ENCODE measurements around the gene PCDHA1. TPM values are rescaled to one million over a fixed set of nuclear protein-coding genes. Genes with fewer than 3 reads are reported as not detected.

PCDHA1 gene
- total RNA-seq, 3 donors from 2014 or later (not counting 1 experiment from before 2014, with no cell fraction given) = not detected

DNA sequence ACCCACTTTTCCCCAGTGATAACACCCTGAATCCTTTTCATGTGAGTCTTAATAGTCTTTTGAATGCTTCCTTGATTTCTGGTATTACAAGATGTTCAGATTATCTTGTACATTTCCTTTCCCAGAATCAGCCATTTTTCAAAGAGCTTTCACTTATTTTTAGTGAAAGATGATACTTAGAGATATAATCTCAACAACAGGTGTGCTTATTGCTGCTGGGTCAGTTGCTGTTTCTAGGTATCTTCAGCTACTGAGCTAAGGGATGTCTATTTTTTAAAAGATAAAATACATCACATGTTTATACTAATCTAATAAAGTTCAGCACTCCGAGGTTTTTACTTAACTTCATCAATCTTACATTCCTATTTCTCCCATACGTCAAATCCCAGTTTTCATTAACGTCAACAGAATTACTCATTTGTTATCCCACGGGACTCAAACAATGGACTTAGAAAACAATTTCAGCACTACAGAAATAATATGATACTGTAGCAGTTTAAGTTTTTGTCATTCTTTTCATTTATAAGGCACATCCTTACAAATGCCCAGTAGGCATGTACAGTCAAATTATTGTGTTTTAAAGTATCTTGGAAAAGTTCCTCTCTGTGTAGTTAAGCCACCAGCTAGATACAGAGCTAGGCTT lies 149.1 kb downstream of the PCDHA1 start:
- intact Hi-C loops (cut with micrococcal nuclease) = no loop called here
- WGBS (ENCODE audit: insufficient coverage) = 88% methylated on average over 3 of the region's 4 CpGs
- H3K4me3 ChIP-seq (ENCODE audit: low read length) = no peak overlapping the region
- Mint-ChIP-seq H3K27ac (no peak overlapping the region), H3K27me3 (ENCODE audit: low read depth in 2 of 2) (peaks cover 0 to 3% of the 10 kb centered on the region in 2 donors), H3K4me3 (no peak overlapping the region), H3K4me1 (no peaks in the 10 kb centered on the region), H3K36me3 (no peaks in the 10 kb centered on the region), H3K9me3 (no peaks in the 10 kb centered on the region)
- no peak for DNase-seq
- no peaks in the 10 kb centered on the region for H3K9me3 ChIP-seq (ENCODE audit: control insufficient read depth, insufficient read depth, low read length)
- no peaks in the 10 kb centered on the region for H3K27me3 ChIP-seq (ENCODE audit: control insufficient read depth, insufficient read depth, low read length)
- H3K27ac ChIP-seq (ENCODE audit: low read length) = no peak overlapping the region
- H3K4me1 ChIP-seq (ENCODE audit: control insufficient read depth, insufficient read depth, low read length) = no peaks in the 10 kb centered on the region
- H3K36me3 ChIP-seq (ENCODE audit: control insufficient read depth, insufficient read depth, low read length) = no peaks in the 10 kb centered on the region
- no peak for TF ChIP-seq CTCF (IDR thresholded peaks at IDR 0.05)
- no peak for ATAC-seq

GRCh38 chr5:140946578-140946977 lies 160.6 kb downstream of the PCDHA1 start:
- H3K4me3 Mint-ChIP-seq = no peak overlapping the region
- H3K4me1 Mint-ChIP-seq = no peaks in the 10 kb centered on the region
- H3K27me3 Mint-ChIP-seq (ENCODE audit: low read depth in 2 of 2) = no peaks in the 10 kb centered on the region
- no peak for TF ChIP-seq CTCF (IDR thresholded peaks at IDR 0.05)
- Histone ChIP-seq H3K27me3 (ENCODE audit: control insufficient read depth, insufficient read depth, low read length) (no peaks in the 10 kb centered on the region), H3K9me3 (ENCODE audit: control insufficient read depth, insufficient read depth, low read length) (no peaks in the 10 kb centered on the region), H3K4me3 (ENCODE audit: low read length) (no peak overlapping the region), H3K27ac (ENCODE audit: low read length) (no peak overlapping the region), H3K36me3 (ENCODE audit: control insufficient read depth, insufficient read depth, low read length) (no peaks in the 10 kb centered on the region), H3K4me1 (ENCODE audit: control insufficient read depth, insufficient read depth, low read length) (no peaks in the 10 kb centered on the region)
- H3K9me3 Mint-ChIP-seq = peaks cover 9 to 20% of the 10 kb centered on the region in 2 donors
- WGBS (ENCODE audit: insufficient coverage) = 0% methylated on average over 1 of the region's 2 CpGs
- H3K27ac Mint-ChIP-seq = no peak overlapping the region
- peaks cover 15% of the 10 kb centered on the region for H3K36me3 Mint-ChIP-seq
- DNase-seq = no peak
- intact Hi-C loops (cut with micrococcal nuclease) = no loop called here
- no peak for ATAC-seq

DNA sequence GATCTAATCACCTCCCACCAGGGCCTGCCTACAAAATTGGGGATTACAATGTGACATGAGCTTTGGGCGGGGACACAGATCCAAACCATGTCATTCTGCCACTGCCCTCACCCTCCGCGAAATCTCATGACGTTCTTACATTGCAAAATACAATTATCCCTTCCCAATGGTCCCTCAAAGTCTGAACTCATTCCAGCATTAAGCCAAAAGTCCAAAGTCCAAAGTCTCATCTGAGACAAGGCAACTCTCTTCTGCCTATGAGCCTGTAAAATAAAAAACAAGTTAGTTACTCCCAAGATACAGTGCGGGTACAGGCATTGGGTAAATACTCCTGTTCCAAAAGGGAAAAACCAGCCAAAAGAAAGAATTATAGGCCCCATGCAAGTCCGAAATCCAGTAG lies 165.7 kb downstream of the PCDHA1 start:
- H3K9me3 ChIP-seq (ENCODE audit: control insufficient read depth, insufficient read depth, low read length) = no peaks in the 10 kb centered on the region
- H3K36me3 ChIP-seq (ENCODE audit: control insufficient read depth, insufficient read depth, low read length) = no peaks in the 10 kb centered on the region
- no peaks in the 10 kb centered on the region for H3K4me1 ChIP-seq (ENCODE audit: control insufficient read depth, insufficient read depth, low read length)
- Mint-ChIP-seq H3K9me3 (peaks cover 6 to 18% of the 10 kb centered on the region in 2 donors), H3K4me3 (no peak overlapping the region), H3K4me1 (no peaks in the 10 kb centered on the region), H3K36me3 (no peaks in the 10 kb centered on the region), H3K27me3 (ENCODE audit: low read depth in 2 of 2) (no peaks in the 10 kb centered on the region), H3K27ac (no peak overlapping the region)
- H3K27ac ChIP-seq (ENCODE audit: low read length) = no peak overlapping the region
- no peak overlapping the region for H3K4me3 ChIP-seq (ENCODE audit: low read length)
- 64% methylated on average over 6 of the region's 6 CpGs for WGBS (ENCODE audit: insufficient coverage)
- no peak for TF ChIP-seq CTCF (IDR thresholded peaks at IDR 0.05)
- no peaks in the 10 kb centered on the region for H3K27me3 ChIP-seq (ENCODE audit: control insufficient read depth, insufficient read depth, low read length)
- ATAC-seq (no peak), DNase-seq (no peak)
- intact Hi-C loops (cut with micrococcal nuclease) = no loop called here

- H3K27me3 ChIP-seq (ENCODE audit: control insufficient read depth, insufficient read depth, low read length) = no peaks in the 10 kb centered on the region
- DNase-seq (no peak), ATAC-seq (no peak)
- no peaks in the 10 kb centered on the region for H3K36me3 ChIP-seq (ENCODE audit: control insufficient read depth, insufficient read depth, low read length)
- H3K4me1 ChIP-seq (ENCODE audit: control insufficient read depth, insufficient read depth, low read length) = no peaks in the 10 kb centered on the region
- no peaks in the 10 kb centered on the region for H3K4me1 Mint-ChIP-seq
- H3K4me3 ChIP-seq (ENCODE audit: low read length) = no peak overlapping the region
- peaks cover 6 to 17% of the 10 kb centered on the region in 2 donors for H3K9me3 Mint-ChIP-seq
- no peak overlapping the region for H3K4me3 Mint-ChIP-seq
- no peak overlapping the region for H3K27ac Mint-ChIP-seq
- intact Hi-C loops (cut with micrococcal nuclease) = no loop called here
- H3K9me3 ChIP-seq (ENCODE audit: control insufficient read depth, insufficient read depth, low read length) = no peaks in the 10 kb centered on the region
- no peaks in the 10 kb centered on the region for H3K27me3 Mint-ChIP-seq (ENCODE audit: low read depth in 2 of 2)
- H3K27ac ChIP-seq (ENCODE audit: low read length) = no peak overlapping the region
- 42% methylated on average over 2 of the region's 2 CpGs for WGBS (ENCODE audit: insufficient coverage)
- no peak for TF ChIP-seq CTCF (IDR thresholded peaks at IDR 0.05)
- no peaks in the 10 kb centered on the region for H3K36me3 Mint-ChIP-seq
Observed at GRCh38 chr5:140953234-140953633, 167.3 kb downstream of the PCDHA1 start.
